ENCODE data around the gene TOX3. TPM values are rescaled to one million over a fixed set of nuclear protein-coding genes. Genes with fewer than 3 reads are reported as not detected.

Gene TOX3
- total and polyA plus RNA-seq, 2 experiments from 2014 or later = 9.8 to 15.6 TPM

DNA sequence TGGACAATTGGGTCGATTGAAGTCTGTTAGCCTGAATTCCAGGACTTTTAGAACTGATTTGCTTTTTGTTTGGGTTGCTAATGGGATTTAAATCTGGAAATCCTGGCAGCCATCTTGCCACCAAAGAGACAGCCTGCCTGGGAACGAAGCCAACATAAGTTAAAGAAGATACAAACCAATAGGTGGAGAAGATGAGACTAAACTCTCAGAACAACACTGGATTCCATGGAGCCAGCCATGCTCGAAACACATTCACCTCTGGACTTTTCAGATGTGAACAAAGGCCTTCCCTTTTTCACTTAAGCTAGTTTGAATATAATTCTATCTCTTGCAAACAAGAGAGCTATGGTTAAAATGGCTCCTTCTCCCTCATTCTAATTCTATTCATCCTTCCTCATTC, 135.9 kb downstream of the TOX3 start:
- no peak overlapping the region for H3K4me3 ChIP-seq
- H3K9me3 Mint-ChIP-seq = peaks cover 5% of the 10 kb centered on the region
- no peaks in the 10 kb centered on the region for H3K4me1 ChIP-seq (ENCODE audit: insufficient read depth)
- TF ChIP-seq JUNB (IDR thresholded peaks at IDR 0.05; ENCODE audit: unreplicated experiment) = no peak
- no peak for TF ChIP-seq STAT1 (IDR thresholded peaks at IDR 0.05; ENCODE audit: unreplicated experiment)
- no peak for TF ChIP-seq NANOG (IDR thresholded peaks at IDR 0.05; ENCODE audit: borderline replicate concordance)
- TF ChIP-seq CREB1 (CRISPR knock-in tag; IDR thresholded peaks at IDR 0.05; ENCODE audit: low read depth) = no peak
- TF ChIP-seq, protein P1, sequence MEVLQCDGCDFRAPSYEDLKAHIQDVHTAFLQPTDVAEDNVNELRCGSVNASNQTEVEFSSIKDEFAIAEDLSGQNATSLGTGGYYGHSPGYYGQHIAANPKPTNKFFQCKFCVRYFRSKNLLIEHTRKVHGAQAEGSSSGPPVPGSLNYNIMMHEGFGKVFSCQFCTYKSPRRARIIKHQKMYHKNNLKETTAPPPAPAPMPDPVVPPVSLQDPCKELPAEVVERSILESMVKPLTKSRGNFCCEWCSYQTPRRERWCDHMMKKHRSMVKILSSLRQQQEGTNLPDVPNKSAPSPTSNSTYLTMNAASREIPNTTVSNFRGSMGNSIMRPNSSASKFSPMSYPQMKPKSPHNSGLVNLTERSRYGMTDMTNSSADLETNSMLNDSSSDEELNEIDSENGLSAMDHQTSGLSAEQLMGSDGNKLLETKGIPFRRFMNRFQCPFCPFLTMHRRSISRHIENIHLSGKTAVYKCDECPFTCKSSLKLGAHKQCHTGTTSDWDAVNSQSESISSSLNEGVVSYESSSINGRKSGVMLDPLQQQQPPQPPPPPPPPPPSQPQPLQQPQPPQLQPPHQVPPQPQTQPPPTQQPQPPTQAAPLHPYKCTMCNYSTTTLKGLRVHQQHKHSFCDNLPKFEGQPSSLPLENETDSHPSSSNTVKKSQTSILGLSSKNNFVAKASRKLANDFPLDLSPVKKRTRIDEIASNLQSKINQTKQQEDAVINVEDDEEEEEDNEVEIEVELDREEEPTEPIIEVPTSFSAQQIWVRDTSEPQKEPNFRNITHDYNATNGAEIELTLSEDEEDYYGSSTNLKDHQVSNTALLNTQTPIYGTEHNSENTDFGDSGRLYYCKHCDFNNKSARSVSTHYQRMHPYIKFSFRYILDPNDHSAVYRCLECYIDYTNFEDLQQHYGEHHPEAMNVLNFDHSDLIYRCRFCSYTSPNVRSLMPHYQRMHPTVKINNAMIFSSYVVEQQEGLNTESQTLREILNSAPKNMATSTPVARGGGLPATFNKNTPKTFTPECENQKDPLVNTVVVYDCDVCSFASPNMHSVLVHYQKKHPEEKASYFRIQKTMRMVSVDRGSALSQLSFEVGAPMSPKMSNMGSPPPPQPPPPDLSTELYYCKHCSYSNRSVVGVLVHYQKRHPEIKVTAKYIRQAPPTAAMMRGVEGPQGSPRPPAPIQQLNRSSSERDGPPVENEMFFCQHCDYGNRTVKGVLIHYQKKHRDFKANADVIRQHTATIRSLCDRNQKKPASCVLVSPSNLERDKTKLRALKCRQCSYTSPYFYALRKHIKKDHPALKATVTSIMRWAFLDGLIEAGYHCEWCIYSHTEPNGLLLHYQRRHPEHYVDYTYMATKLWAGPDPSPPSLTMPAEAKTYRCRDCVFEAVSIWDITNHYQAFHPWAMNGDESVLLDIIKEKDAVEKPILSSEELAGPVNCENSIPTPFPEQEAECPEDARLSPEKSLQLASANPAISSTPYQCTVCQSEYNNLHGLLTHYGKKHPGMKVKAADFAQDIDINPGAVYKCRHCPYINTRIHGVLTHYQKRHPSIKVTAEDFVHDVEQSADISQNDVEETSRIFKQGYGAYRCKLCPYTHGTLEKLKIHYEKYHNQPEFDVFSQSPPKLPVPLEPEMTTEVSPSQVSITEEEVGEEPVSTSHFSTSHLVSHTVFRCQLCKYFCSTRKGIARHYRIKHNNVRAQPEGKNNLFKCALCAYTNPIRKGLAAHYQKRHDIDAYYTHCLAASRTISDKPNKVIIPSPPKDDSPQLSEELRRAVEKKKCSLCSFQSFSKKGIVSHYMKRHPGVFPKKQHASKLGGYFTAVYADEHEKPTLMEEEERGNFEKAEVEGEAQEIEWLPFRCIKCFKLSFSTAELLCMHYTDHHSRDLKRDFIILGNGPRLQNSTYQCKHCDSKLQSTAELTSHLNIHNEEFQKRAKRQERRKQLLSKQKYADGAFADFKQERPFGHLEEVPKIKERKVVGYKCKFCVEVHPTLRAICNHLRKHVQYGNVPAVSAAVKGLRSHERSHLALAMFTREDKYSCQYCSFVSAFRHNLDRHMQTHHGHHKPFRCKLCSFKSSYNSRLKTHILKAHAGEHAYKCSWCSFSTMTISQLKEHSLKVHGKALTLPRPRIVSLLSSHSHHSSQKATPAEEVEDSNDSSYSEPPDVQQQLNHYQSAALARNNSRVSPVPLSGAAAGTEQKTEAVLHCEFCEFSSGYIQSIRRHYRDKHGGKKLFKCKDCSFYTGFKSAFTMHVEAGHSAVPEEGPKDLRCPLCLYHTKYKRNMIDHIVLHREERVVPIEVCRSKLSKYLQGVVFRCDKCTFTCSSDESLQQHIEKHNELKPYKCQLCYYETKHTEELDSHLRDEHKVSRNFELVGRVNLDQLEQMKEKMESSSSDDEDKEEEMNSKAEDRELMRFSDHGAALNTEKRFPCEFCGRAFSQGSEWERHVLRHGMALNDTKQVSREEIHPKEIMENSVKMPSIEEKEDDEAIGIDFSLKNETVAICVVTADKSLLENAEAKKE (CRISPR knock-in tag; IDR thresholded peaks at IDR 0.05) = no peak
- TF ChIP-seq ZNF114 (CRISPR knock-in tag; IDR thresholded peaks at IDR 0.05) = no peak
- no peak for TF ChIP-seq CTCF (conservative IDR thresholded peaks at IDR 0.05; ENCODE audit: low read depth in 2 of 2)
- no peaks in the 10 kb centered on the region; the same call in 1 of the 3 replicates for H3K4me1 Mint-ChIP-seq
- no peaks in the 10 kb centered on the region for H4K20me1 ChIP-seq (replicated peaks; ENCODE audit: insufficient read depth)
- ATAC-seq = no peak
- no peaks in the 10 kb centered on the region for H3K79me2 ChIP-seq (replicated peaks; ENCODE audit: insufficient read depth)
- no peak overlapping the region for H3K27ac ChIP-seq (ENCODE audit: low read depth)
- no peak overlapping the region for H3K27ac Mint-ChIP-seq
- no peaks in the 10 kb centered on the region; the same call in 2 of the 3 replicates for H3K36me3 Mint-ChIP-seq (ENCODE audit: low read depth)
- H3K4me2 ChIP-seq = no peak overlapping the region
- H3F3A ChIP-seq (replicated peaks; ENCODE audit: low read depth) = no peaks in the 10 kb centered on the region
- H3K27me3 ChIP-seq (ENCODE audit: insufficient read depth) = no peaks in the 10 kb centered on the region
- H3K9me2 ChIP-seq (ENCODE audit: insufficient read depth) = peaks cover 18% of the 10 kb centered on the region
- DNase-seq (ENCODE audit: low spot score) = no peak
- H2AFZ ChIP-seq = no peak overlapping the region
- H3K36me3 ChIP-seq (ENCODE audit: insufficient read depth) = 0 out of 2 replicates have a peak, but pooled peaks cover under 1% of the 10 kb centered on the region
- H3K27me3 Mint-ChIP-seq (ENCODE audit: insufficient read depth, low read depth, poor library complexity) = no peaks in the 10 kb centered on the region
- H3K4me3 Mint-ChIP-seq = no peak overlapping the region
